GM12874 (cell line): ENCODE results near the gene WDR4.
A peak's percentile ranks its signal among the peaks of the same experiment; 100 is the strongest.

Experiments
- CTCF ChIP-seq: IDR thresholded peaks from 2 replicates; pipeline ENCODE4 v1.5.1; 2011; ENCODE audit warnings: low read depth, mild to moderate bottlenecking, control low read depth, low read length, moderate library complexity; ENCODE audit not compliant: insufficient read depth

WDR4 gene

GRCh38 chr21:42854246-42855010, 24.9 kb downstream of the WDR4 start:
- no peak for TF ChIP-seq CTCF

- no peak for TF ChIP-seq CTCF
Observed at GRCh38 chr21:42853621-42854020, 25.7 kb downstream of the WDR4 start.

GRCh38 chr21:42852925-42853570, 26.3 kb downstream of the WDR4 start:
- no peak for TF ChIP-seq CTCF

GRCh38 chr21:42851812-42852665, 27.3 kb downstream of the WDR4 start:
- no peak for TF ChIP-seq CTCF

GRCh38 chr21:42850866-42851391, 28.4 kb downstream of the WDR4 start:
- TF ChIP-seq CTCF, result peak; percentile 75

- no peak for TF ChIP-seq CTCF
Observed at GRCh38 chr21:42850463-42850862, 28.9 kb downstream of the WDR4 start.
